HL-60 (cell line): ENCODE results near the gene MDGA2.

Source experiments
- DNase-seq, 2 experiments: peaks; one replicate each; pipeline ENCODE4 v3.0.0-alpha.2; 2010 to 2020; ENCODE audit warnings: low read depth in 1 of 2, low spot score in 1 of 2
- H3K27ac ChIP-seq: fragments of 250-450 bp; sonication (Bioruptor Pico); replicated peaks from 2 replicates; pipeline ENCODE4 v1.5.1; 2020; ENCODE audit warnings: mild to moderate bottlenecking, moderate library complexity
- H3K27me3 ChIP-seq: fragments of 250-450 bp; sonication (Bioruptor Pico); 2 replicates; pipeline ENCODE4 v1.5.1; 2021; ENCODE audit warnings: mild to moderate bottlenecking, moderate library complexity; ENCODE audit not compliant: insufficient read depth, poor library complexity, severe bottlenecking
- H3K4me3 ChIP-seq: replicated peaks from 2 replicates; pipeline ENCODE4 v1.5.1; 2011; ENCODE audit warnings: mild to moderate bottlenecking, control low read depth, low read length; ENCODE audit not compliant: insufficient read depth
- GABPA ChIP-seq: IDR thresholded peaks from 2 replicates; pipeline ENCODE4 v1.6.1; 2012; ENCODE audit warnings: low read depth
- POLR2AphosphoS5 ChIP-seq: IDR thresholded peaks from 2 replicates; pipeline ENCODE4 v1.6.1; 2012; ENCODE audit warnings: low read depth
- SPI1 ChIP-seq: IDR thresholded peaks from 2 replicates; pipeline ENCODE4 v1.6.1; 2012; ENCODE audit warnings: low read depth, mild to moderate bottlenecking, borderline replicate concordance
- TF ChIP-seq, protein P1 (sequence below): IDR thresholded peaks from one replicate; pipeline ENCODE4 v1.5.1; 2011; ENCODE audit warnings: low read length, control low read depth, inconsistent platforms; ENCODE audit not compliant: insufficient read depth
- TF ChIP-seq, protein P2 (sequence below): IDR thresholded peaks from 2 replicates; pipeline ENCODE4 v1.6.1; 2012; ENCODE audit warnings: low read depth; ENCODE audit not compliant: insufficient replicate concordance

Gene MDGA2

DNA sequence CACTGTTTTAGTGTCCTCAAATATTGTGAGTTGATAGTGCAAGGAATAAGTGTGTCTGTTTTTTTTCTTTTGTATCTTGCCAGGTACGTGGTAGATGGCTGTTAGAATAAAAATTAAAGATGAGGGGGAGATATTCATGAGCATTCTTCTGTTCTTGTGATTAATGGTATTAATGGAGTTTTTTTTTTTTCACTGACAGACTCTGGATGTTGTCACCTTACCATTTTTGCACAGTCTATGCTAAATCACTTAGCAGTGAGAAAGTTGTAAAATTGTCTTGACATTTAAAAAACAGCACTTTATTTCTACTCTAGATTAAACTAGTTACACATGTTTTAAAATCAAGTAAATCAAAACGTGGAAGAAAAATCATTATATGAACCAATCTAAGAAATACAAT, 204.3 kb downstream of the MDGA2 start:
- H3K4me3 ChIP-seq = no peak overlapping the region
- DNase-seq = no peak
- H3K27me3 ChIP-seq = no peaks in the 10 kb centered on the region
- TF ChIP-seq, protein P1, sequence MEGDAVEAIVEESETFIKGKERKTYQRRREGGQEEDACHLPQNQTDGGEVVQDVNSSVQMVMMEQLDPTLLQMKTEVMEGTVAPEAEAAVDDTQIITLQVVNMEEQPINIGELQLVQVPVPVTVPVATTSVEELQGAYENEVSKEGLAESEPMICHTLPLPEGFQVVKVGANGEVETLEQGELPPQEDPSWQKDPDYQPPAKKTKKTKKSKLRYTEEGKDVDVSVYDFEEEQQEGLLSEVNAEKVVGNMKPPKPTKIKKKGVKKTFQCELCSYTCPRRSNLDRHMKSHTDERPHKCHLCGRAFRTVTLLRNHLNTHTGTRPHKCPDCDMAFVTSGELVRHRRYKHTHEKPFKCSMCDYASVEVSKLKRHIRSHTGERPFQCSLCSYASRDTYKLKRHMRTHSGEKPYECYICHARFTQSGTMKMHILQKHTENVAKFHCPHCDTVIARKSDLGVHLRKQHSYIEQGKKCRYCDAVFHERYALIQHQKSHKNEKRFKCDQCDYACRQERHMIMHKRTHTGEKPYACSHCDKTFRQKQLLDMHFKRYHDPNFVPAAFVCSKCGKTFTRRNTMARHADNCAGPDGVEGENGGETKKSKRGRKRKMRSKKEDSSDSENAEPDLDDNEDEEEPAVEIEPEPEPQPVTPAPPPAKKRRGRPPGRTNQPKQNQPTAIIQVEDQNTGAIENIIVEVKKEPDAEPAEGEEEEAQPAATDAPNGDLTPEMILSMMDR = no peak
- no peak overlapping the region for H3K27ac ChIP-seq

DNA sequence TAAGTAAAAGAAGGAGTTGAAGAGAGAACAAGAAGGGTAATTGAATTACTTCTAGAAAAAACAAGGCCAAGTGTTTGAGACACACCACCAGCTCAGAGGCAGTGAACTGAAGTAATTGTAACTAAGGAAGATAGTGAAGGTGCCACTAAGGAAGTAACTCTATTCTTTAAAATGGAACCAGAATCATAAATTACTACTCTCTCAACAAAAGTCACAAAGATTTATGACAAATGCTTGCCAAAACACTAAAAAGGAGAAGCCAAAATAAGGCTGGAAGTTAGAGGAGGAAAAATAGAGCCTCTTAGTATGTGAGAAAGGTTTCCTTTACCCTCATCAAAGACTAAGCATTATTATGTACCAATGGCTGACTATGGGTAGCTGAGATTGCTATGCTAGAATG, 208.5 kb downstream of the MDGA2 start:
- Histone ChIP-seq H3K4me3 (no peak overlapping the region), H3K27ac (no peak overlapping the region), H3K27me3 (no peaks in the 10 kb centered on the region)
- DNase-seq = no peak
- TF ChIP-seq POLR2AphosphoS5 (no peak), GABPA (no peak), SPI1 (no peak)
- TF ChIP-seq, protein P2, sequence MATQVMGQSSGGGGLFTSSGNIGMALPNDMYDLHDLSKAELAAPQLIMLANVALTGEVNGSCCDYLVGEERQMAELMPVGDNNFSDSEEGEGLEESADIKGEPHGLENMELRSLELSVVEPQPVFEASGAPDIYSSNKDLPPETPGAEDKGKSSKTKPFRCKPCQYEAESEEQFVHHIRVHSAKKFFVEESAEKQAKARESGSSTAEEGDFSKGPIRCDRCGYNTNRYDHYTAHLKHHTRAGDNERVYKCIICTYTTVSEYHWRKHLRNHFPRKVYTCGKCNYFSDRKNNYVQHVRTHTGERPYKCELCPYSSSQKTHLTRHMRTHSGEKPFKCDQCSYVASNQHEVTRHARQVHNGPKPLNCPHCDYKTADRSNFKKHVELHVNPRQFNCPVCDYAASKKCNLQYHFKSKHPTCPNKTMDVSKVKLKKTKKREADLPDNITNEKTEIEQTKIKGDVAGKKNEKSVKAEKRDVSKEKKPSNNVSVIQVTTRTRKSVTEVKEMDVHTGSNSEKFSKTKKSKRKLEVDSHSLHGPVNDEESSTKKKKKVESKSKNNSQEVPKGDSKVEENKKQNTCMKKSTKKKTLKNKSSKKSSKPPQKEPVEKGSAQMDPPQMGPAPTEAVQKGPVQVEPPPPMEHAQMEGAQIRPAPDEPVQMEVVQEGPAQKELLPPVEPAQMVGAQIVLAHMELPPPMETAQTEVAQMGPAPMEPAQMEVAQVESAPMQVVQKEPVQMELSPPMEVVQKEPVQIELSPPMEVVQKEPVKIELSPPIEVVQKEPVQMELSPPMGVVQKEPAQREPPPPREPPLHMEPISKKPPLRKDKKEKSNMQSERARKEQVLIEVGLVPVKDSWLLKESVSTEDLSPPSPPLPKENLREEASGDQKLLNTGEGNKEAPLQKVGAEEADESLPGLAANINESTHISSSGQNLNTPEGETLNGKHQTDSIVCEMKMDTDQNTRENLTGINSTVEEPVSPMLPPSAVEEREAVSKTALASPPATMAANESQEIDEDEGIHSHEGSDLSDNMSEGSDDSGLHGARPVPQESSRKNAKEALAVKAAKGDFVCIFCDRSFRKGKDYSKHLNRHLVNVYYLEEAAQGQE = no peak
- TF ChIP-seq, protein P1 = no peak

DNA sequence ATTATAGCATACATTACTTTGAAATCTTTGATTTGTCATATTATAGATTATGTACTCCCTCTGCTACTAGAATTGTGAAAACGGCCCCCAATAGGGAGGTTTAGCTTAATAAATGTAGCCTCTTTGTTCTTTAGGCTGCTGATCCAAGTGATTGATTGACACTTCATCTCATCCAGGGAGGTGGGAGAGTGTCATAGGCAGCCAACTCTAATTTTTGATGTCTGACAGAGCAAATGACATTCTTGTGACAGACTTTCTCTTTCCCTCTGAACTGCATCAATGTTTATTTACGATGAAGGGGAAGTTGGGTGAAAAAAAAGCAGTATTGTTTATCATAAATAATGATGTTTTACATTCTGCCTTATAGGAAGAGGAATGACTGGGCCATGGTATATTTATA, 221.4 kb downstream of the MDGA2 start:
- no peak overlapping the region for H3K4me3 ChIP-seq
- no peak for DNase-seq
- TF ChIP-seq POLR2AphosphoS5 (no peak), SPI1 (no peak), GABPA (no peak)
- TF ChIP-seq, protein P2 = no peak
- TF ChIP-seq, protein P1 = no peak
- H3K27ac ChIP-seq = no peak overlapping the region
- no peaks in the 10 kb centered on the region for H3K27me3 ChIP-seq

DNA sequence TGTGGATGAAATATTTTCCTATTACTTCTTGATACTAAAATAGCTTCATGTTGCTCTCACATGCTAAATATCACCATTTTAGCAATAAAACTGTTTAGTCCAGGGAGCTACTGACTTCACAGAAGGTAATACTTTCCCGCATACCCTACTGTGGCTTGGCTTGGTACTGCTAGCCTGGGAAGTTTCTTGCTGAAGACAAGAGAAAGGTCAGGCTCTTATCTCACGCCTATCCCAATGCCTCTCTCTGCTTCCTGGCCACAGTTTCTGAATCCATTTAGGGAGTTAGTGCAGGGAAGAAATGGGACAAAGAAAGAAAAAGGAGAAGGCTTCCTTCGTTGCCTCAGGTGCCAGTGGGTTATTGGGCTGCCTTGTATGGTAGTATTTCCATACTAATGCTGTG, 228.3 kb downstream of the MDGA2 start:
- no peak for DNase-seq
- TF ChIP-seq SPI1 (no peak), POLR2AphosphoS5 (no peak), GABPA (no peak)
- TF ChIP-seq, protein P1 = no peak
- TF ChIP-seq, protein P2 = no peak
- Histone ChIP-seq H3K27ac (no peak overlapping the region), H3K27me3 (no peaks in the 10 kb centered on the region), H3K4me3 (no peak overlapping the region)
